ENCODE results near the gene OGFOD2.

DNA sequence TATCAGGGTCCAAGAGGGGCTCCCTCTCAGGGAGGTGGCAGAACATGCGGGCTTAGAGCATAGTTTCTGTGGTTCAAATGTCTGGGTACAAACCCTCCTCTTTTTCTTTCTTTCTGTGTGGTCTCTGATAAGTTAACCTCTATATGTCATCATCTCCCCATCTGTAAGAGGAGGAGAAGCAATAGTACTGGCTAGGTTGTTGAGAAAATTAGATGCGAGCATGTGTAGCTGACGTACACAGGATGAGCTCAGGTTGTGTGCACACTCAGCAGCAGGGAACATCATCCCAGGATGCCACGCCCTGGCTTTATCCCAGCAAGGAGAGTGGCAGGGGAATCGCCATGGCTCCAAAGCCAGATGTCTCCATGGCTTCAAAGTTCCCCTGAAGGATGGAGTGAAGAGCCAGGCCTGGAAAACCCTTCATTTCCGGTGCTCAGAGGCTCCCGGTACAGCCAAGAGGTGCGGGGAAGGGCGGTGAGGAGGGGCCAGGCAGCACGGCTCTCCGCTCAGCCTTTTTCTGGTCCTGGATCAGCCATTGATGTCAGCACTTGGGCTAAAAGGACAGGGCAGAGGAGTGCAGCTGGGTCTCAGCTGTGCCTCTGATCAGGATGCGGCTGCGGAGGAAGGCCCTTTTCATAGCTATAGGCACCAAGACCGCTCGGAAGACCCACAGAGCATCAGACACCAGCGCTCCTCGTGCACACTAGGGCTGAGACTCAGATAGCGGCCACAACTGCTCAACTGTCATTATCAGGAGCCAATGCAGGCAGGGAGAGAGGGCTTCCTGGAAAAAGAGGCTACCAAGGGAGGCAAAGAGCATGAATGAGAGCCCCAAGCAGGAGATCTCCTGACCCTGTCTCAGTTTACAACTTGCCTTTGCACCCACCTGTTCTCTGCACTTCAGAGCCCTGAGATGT lies 46.9 kb downstream of the OGFOD2 start:
- TF ChIP-seq SMC3 (IDR thresholded peaks at IDR 0.05; ENCODE audit: low read length) (no peak), GABPA (IDR thresholded peaks at IDR 0.05; ENCODE audit: low read depth, low read length) (no peak), GABPA (CRISPR knock-in tag; IDR thresholded peaks at IDR 0.05; ENCODE audit: low read depth) (no peak), TCF7 (IDR thresholded peaks at IDR 0.05; ENCODE audit: low read depth) (no peak), ZNF337 (CRISPR knock-in tag; IDR thresholded peaks at IDR 0.05; ENCODE audit: borderline replicate concordance, low read depth) (no peak), ZNF282 (IDR thresholded peaks at IDR 0.05; ENCODE audit: partially characterized antibody) (no peak), STAG1 (CRISPR knock-in tag; IDR thresholded peaks at IDR 0.05) (no peak), ZNF563 (CRISPR knock-in tag; IDR thresholded peaks at IDR 0.05) (no peak), SP1 (IDR thresholded peaks at IDR 0.05) (no peak), SP1 (CRISPR knock-in tag; IDR thresholded peaks at IDR 0.05) (no peak)
- TF ChIP-seq, protein P1, sequence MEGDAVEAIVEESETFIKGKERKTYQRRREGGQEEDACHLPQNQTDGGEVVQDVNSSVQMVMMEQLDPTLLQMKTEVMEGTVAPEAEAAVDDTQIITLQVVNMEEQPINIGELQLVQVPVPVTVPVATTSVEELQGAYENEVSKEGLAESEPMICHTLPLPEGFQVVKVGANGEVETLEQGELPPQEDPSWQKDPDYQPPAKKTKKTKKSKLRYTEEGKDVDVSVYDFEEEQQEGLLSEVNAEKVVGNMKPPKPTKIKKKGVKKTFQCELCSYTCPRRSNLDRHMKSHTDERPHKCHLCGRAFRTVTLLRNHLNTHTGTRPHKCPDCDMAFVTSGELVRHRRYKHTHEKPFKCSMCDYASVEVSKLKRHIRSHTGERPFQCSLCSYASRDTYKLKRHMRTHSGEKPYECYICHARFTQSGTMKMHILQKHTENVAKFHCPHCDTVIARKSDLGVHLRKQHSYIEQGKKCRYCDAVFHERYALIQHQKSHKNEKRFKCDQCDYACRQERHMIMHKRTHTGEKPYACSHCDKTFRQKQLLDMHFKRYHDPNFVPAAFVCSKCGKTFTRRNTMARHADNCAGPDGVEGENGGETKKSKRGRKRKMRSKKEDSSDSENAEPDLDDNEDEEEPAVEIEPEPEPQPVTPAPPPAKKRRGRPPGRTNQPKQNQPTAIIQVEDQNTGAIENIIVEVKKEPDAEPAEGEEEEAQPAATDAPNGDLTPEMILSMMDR (CRISPR knock-in tag; IDR thresholded peaks at IDR 0.05), result no peak
- TF ChIP-seq, protein P2, sequence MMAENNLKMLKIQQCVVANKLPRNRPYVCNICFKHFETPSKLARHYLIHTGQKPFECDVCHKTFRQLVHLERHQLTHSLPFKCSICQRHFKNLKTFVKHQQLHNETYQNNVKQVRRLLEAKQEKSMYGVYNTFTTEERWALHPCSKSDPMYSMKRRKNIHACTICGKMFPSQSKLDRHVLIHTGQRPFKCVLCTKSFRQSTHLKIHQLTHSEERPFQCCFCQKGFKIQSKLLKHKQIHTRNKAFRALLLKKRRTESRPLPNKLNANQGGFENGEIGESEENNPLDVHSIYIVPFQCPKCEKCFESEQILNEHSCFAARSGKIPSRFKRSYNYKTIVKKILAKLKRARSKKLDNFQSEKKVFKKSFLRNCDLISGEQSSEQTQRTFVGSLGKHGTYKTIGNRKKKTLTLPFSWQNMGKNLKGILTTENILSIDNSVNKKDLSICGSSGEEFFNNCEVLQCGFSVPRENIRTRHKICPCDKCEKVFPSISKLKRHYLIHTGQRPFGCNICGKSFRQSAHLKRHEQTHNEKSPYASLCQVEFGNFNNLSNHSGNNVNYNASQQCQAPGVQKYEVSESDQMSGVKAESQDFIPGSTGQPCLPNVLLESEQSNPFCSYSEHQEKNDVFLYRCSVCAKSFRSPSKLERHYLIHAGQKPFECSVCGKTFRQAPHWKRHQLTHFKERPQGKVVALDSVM (CRISPR knock-in tag; IDR thresholded peaks at IDR 0.05), result no peak
- TF ChIP-seq, protein P3, sequence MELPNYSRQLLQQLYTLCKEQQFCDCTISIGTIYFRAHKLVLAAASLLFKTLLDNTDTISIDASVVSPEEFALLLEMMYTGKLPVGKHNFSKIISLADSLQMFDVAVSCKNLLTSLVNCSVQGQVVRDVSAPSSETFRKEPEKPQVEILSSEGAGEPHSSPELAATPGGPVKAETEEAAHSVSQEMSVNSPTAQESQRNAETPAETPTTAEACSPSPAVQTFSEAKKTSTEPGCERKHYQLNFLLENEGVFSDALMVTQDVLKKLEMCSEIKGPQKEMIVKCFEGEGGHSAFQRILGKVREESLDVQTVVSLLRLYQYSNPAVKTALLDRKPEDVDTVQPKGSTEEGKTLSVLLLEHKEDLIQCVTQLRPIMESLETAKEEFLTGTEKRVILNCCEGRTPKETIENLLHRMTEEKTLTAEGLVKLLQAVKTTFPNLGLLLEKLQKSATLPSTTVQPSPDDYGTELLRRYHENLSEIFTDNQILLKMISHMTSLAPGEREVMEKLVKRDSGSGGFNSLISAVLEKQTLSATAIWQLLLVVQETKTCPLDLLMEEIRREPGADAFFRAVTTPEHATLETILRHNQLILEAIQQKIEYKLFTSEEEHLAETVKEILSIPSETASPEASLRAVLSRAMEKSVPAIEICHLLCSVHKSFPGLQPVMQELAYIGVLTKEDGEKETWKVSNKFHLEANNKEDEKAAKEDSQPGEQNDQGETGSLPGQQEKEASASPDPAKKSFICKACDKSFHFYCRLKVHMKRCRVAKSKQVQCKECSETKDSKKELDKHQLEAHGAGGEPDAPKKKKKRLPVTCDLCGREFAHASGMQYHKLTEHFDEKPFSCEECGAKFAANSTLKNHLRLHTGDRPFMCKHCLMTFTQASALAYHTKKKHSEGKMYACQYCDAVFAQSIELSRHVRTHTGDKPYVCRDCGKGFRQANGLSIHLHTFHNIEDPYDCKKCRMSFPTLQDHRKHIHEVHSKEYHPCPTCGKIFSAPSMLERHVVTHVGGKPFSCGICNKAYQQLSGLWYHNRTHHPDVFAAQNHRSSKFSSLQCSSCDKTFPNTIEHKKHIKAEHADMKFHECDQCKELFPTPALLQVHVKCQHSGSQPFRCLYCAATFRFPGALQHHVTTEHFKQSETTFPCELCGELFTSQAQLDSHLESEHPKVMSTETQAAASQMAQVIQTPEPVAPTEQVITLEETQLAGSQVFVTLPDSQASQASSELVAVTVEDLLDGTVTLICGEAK (IDR thresholded peaks at IDR 0.05), result no peak
- TF ChIP-seq, protein P3 (CRISPR knock-in tag; IDR thresholded peaks at IDR 0.05), result no peak
- TF ChIP-seq, protein P4, sequence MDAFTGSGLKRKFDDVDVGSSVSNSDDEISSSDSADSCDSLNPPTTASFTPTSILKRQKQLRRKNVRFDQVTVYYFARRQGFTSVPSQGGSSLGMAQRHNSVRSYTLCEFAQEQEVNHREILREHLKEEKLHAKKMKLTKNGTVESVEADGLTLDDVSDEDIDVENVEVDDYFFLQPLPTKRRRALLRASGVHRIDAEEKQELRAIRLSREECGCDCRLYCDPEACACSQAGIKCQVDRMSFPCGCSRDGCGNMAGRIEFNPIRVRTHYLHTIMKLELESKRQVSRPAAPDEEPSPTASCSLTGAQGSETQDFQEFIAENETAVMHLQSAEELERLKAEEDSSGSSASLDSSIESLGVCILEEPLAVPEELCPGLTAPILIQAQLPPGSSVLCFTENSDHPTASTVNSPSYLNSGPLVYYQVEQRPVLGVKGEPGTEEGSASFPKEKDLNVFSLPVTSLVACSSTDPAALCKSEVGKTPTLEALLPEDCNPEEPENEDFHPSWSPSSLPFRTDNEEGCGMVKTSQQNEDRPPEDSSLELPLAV (CRISPR knock-in tag; conservative IDR thresholded peaks at IDR 0.05; ENCODE audit: low read depth), result no peak

Measured in HepG2 (cell line).